ENCODE results near the gene CR1L. TPM values are rescaled to one million over a fixed set of nuclear protein-coding genes. Genes with fewer than 3 reads are reported as not detected.

The CR1L gene
- total and polyA plus RNA-seq, 9 of the 15 experiments (the other 6 are each of a cell fraction or from before 2014, with no cell fraction given): 10.1 to 74.8 (median 34.3) TPM

DNA sequence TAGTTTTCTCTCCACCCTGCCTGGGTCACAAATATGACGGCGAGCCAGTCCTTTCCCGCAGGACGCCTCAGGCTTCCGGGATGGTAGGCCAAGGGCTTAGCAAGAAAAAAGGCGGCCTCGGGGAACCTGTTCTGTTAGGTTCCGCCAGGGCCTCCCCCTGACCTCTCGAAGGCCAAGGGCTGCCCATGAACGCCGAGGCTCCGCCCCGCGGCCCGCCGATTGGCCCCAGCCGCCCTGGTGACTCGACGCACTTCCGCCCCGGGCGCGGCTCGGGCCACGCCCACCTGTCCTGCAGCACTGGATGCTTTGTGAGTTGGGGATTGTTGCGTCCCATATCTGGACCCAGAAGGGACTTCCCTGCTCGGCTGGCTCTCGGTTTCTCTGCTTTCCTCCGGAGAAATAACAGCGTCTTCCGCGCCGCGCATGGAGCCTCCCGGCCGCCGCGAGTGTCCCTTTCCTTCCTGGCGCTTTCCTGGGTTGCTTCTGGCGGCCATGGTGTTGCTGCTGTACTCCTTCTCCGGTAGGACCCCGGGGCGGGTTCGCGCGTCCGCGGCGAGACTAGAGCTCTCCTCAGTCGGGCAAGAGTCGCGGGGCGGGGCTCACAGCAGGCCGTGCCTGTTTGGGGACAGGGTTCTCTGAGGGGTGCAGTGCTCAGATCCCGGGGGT lies 107.0 kb downstream of the CR1L start, which contains the start of gene CD46 (continued):
- no peak for TF ChIP-seq TCF7L2 (IDR thresholded peaks at IDR 0.05; ENCODE audit: low read depth, low read length)
- TF ChIP-seq HSF4 (CRISPR knock-in tag; IDR thresholded peaks at IDR 0.05; ENCODE audit: borderline replicate concordance): no peak
- TF ChIP-seq FOXM1 (IDR thresholded peaks at IDR 0.05; ENCODE audit: low read depth): no peak
- no peak for TF ChIP-seq FOXM1 (CRISPR knock-in tag; IDR thresholded peaks at IDR 0.05; ENCODE audit: low read depth)
- TF ChIP-seq, protein P1, sequence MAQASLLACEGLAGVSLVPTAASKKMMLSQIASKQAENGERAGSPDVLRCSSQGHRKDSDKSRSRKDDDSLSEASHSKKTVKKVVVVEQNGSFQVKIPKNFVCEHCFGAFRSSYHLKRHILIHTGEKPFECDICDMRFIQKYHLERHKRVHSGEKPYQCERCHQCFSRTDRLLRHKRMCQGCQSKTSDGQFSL (CRISPR knock-in tag; IDR thresholded peaks at IDR 0.05): no peak
- TF ChIP-seq, protein P1 (tag; IDR thresholded peaks at IDR 0.05): no peak
- TF ChIP-seq PTTG1 (tag; IDR thresholded peaks at IDR 0.05; ENCODE audit: low read depth): no peak
- no peak for TF ChIP-seq EHMT2 (IDR thresholded peaks at IDR 0.05)
- no peak for TF ChIP-seq CHD4 (IDR thresholded peaks at IDR 0.05; ENCODE audit: insufficient read depth, insufficient replicate concordance, low read depth, low read length, poor library complexity, severe bottlenecking)
- no peak; the same call in 1 of the 2 replicates for TF ChIP-seq ZNF766 (CRISPR knock-in tag; conservative IDR thresholded peaks at IDR 0.05)
- TF ChIP-seq GATA2 (CRISPR knock-in tag; IDR thresholded peaks at IDR 0.05): no peak
- TF ChIP-seq, protein P2, sequence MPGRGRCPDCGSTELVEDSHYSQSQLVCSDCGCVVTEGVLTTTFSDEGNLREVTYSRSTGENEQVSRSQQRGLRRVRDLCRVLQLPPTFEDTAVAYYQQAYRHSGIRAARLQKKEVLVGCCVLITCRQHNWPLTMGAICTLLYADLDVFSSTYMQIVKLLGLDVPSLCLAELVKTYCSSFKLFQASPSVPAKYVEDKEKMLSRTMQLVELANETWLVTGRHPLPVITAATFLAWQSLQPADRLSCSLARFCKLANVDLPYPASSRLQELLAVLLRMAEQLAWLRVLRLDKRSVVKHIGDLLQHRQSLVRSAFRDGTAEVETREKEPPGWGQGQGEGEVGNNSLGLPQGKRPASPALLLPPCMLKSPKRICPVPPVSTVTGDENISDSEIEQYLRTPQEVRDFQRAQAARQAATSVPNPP (IDR thresholded peaks at IDR 0.05; ENCODE audit: borderline replicate concordance, insufficient read depth, insufficient read length): no peak
- no peak for TF ChIP-seq TRIM24 (IDR thresholded peaks at IDR 0.05)
- TF ChIP-seq ERF (CRISPR knock-in tag; IDR thresholded peaks at IDR 0.05): no peak
- no peak for TF ChIP-seq ZNF717 (CRISPR knock-in tag; IDR thresholded peaks at IDR 0.05)
- TF ChIP-seq PML (IDR thresholded peaks at IDR 0.05; ENCODE audit: low read length): peak; percentile 84
- 0 out of 2 replicates have a peak, but pooled peaks have one; percentile 60 for TF ChIP-seq ZNF232 (CRISPR knock-in tag; IDR thresholded peaks at IDR 0.05)
- no peak for TF ChIP-seq SLC30A9 (CRISPR knock-in tag; IDR thresholded peaks at IDR 0.05)
- TF ChIP-seq ZNF41 (CRISPR knock-in tag; conservative IDR thresholded peaks at IDR 0.05): no peak
- TF ChIP-seq NR2F6 (CRISPR knock-in tag; IDR thresholded peaks at IDR 0.05): no peak
- TF ChIP-seq ZNF695 (CRISPR knock-in tag; IDR thresholded peaks at IDR 0.05): no peak
- peak; percentile 87 for TF ChIP-seq GTF2E2 (tag; IDR thresholded peaks at IDR 0.05)
- TF ChIP-seq TAF15 (IDR thresholded peaks at IDR 0.05; ENCODE audit: low read depth, low read length): no peak
- no peak for TF ChIP-seq SMARCE1 (IDR thresholded peaks at IDR 0.05)
- peak in 1 of 2 experiments; percentile 88; a peak in 2 of 4 replicates for TF ChIP-seq HDAC1 (IDR thresholded peaks at IDR 0.05)
- no peak for TF ChIP-seq MTF1 (CRISPR knock-in tag; IDR thresholded peaks at IDR 0.05; ENCODE audit: borderline replicate concordance)
- TF ChIP-seq NELFE (IDR thresholded peaks at IDR 0.05; ENCODE audit: insufficient read depth, insufficient read length): no peak

All from K562 (cell line).